Measurements from ENCODE around the gene RFC1.
"Not testable (repeated sequence)": the region's sequence is repeated elsewhere in the genome, so short reads cannot be mapped to it uniquely, and the experiment has no call there.

DNA sequence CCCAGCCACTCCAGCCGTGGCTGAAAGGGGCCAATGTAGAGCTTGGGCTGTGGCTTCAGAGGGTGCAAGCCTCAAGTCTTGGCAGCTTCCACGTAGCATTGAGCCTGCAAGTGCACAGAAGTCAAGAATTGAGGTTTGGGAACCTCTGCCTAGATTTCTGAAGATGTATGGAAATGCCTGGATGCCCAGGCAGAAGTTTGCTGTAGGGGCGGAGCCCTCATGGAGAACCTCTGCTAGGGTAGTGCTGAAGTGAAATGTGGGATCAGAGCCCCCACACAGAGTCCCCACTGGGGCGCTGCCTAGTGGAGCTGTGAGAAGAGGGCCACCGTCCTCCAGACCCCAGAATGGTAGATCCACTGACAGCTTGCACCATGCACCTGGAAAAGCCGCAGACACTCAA lies 5.0 kb upstream of the RFC1 start:
- not testable (repeated sequence) for TF ChIP-seq POLR2A, POLR2AphosphoS5 (IDR thresholded peaks at IDR 0.05)
- TF ChIP-seq, protein P1, sequence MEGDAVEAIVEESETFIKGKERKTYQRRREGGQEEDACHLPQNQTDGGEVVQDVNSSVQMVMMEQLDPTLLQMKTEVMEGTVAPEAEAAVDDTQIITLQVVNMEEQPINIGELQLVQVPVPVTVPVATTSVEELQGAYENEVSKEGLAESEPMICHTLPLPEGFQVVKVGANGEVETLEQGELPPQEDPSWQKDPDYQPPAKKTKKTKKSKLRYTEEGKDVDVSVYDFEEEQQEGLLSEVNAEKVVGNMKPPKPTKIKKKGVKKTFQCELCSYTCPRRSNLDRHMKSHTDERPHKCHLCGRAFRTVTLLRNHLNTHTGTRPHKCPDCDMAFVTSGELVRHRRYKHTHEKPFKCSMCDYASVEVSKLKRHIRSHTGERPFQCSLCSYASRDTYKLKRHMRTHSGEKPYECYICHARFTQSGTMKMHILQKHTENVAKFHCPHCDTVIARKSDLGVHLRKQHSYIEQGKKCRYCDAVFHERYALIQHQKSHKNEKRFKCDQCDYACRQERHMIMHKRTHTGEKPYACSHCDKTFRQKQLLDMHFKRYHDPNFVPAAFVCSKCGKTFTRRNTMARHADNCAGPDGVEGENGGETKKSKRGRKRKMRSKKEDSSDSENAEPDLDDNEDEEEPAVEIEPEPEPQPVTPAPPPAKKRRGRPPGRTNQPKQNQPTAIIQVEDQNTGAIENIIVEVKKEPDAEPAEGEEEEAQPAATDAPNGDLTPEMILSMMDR (IDR thresholded peaks at IDR 0.05 in 8 of 11, conservative IDR thresholded peaks at IDR 0.05 in 3 of 11): not testable (repeated sequence)

Data from spleen (tissue), 7 donors.